ENCODE results near the gene GRAP2. TPM values are rescaled to one million over a fixed set of nuclear protein-coding genes. Genes with fewer than 3 reads are reported as not detected.

The GRAP2 gene
- total and polyA plus RNA-seq, 2 experiments from 2014 or later, result 0.42 TPM; not detected in 1

DNA sequence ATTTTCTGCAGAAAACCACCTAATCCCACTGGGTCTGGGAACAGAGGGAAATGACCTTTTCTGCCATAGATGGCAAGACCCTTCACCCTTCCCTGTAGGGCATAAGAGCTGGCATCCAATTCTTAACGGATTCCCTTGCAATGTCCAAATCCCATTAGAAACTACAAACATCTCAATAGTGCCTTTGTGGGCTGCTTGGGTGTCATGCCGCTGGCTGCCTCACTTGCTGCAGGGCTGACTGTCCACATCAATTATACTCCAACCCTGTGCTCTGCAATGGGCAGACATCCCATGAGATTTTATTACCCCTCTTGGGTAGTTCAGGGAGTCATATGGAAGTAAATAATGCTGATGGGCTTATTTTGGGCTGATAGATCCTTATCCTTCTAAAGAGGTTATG, 7.3 kb downstream of the GRAP2 start (continued):
- TF ChIP-seq ZNF462 (CRISPR knock-in tag; IDR thresholded peaks at IDR 0.05) (no peak), STAT1 (IDR thresholded peaks at IDR 0.05; ENCODE audit: unreplicated experiment) (no peak), NANOG (IDR thresholded peaks at IDR 0.05; ENCODE audit: borderline replicate concordance) (no peak), EZH2phosphoT487 (IDR thresholded peaks at IDR 0.05; ENCODE audit: unreplicated experiment) (no peak)
- TF ChIP-seq, protein P1, sequence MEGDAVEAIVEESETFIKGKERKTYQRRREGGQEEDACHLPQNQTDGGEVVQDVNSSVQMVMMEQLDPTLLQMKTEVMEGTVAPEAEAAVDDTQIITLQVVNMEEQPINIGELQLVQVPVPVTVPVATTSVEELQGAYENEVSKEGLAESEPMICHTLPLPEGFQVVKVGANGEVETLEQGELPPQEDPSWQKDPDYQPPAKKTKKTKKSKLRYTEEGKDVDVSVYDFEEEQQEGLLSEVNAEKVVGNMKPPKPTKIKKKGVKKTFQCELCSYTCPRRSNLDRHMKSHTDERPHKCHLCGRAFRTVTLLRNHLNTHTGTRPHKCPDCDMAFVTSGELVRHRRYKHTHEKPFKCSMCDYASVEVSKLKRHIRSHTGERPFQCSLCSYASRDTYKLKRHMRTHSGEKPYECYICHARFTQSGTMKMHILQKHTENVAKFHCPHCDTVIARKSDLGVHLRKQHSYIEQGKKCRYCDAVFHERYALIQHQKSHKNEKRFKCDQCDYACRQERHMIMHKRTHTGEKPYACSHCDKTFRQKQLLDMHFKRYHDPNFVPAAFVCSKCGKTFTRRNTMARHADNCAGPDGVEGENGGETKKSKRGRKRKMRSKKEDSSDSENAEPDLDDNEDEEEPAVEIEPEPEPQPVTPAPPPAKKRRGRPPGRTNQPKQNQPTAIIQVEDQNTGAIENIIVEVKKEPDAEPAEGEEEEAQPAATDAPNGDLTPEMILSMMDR (conservative IDR thresholded peaks at IDR 0.05; ENCODE audit: low read depth in 2 of 2), result no peak
- TF ChIP-seq, protein P2, sequence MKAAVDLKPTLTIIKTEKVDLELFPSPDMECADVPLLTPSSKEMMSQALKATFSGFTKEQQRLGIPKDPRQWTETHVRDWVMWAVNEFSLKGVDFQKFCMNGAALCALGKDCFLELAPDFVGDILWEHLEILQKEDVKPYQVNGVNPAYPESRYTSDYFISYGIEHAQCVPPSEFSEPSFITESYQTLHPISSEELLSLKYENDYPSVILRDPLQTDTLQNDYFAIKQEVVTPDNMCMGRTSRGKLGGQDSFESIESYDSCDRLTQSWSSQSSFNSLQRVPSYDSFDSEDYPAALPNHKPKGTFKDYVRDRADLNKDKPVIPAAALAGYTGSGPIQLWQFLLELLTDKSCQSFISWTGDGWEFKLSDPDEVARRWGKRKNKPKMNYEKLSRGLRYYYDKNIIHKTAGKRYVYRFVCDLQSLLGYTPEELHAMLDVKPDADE (IDR thresholded peaks at IDR 0.05), result no peak

- H3K4me2 ChIP-seq, result no peak overlapping the region
- peaks cover 6% of the 10 kb centered on the region; the same call in 1 of the 2 replicates for H3K4me1 ChIP-seq (ENCODE audit: insufficient read depth)
- Mint-ChIP-seq H3K4me1 (peaks cover 16% of the 10 kb centered on the region; the same call in 2 of the 3 replicates), H3K4me3 (no peak overlapping the region), H3K27ac (no peak overlapping the region), H3K9me3 (no peaks in the 10 kb centered on the region), H3K36me3 (ENCODE audit: low read depth) (no peaks in the 10 kb centered on the region), H3K27me3 (ENCODE audit: insufficient read depth, low read depth, poor library complexity) (peaks cover 4% of the 10 kb centered on the region)
- no peak overlapping the region for H2AFZ ChIP-seq
- H3F3A ChIP-seq (replicated peaks; ENCODE audit: low read depth), result no peaks in the 10 kb centered on the region
- H3K36me3 ChIP-seq (ENCODE audit: insufficient read depth), result no peaks in the 10 kb centered on the region
- no peak overlapping the region for H3K4me3 ChIP-seq
- H3K79me2 ChIP-seq (replicated peaks; ENCODE audit: insufficient read depth), result no peaks in the 10 kb centered on the region
- DNase-seq (ENCODE audit: low spot score), result no peak
- no peaks in the 10 kb centered on the region for H3K27me3 ChIP-seq (ENCODE audit: insufficient read depth)
- no peak for ATAC-seq
- H3K9me2 ChIP-seq (ENCODE audit: insufficient read depth), result no peaks in the 10 kb centered on the region
- no peaks in the 10 kb centered on the region for H4K20me1 ChIP-seq (replicated peaks; ENCODE audit: insufficient read depth)
- H3K27ac ChIP-seq (ENCODE audit: low read depth), result no peak overlapping the region
- TF ChIP-seq, protein P3, sequence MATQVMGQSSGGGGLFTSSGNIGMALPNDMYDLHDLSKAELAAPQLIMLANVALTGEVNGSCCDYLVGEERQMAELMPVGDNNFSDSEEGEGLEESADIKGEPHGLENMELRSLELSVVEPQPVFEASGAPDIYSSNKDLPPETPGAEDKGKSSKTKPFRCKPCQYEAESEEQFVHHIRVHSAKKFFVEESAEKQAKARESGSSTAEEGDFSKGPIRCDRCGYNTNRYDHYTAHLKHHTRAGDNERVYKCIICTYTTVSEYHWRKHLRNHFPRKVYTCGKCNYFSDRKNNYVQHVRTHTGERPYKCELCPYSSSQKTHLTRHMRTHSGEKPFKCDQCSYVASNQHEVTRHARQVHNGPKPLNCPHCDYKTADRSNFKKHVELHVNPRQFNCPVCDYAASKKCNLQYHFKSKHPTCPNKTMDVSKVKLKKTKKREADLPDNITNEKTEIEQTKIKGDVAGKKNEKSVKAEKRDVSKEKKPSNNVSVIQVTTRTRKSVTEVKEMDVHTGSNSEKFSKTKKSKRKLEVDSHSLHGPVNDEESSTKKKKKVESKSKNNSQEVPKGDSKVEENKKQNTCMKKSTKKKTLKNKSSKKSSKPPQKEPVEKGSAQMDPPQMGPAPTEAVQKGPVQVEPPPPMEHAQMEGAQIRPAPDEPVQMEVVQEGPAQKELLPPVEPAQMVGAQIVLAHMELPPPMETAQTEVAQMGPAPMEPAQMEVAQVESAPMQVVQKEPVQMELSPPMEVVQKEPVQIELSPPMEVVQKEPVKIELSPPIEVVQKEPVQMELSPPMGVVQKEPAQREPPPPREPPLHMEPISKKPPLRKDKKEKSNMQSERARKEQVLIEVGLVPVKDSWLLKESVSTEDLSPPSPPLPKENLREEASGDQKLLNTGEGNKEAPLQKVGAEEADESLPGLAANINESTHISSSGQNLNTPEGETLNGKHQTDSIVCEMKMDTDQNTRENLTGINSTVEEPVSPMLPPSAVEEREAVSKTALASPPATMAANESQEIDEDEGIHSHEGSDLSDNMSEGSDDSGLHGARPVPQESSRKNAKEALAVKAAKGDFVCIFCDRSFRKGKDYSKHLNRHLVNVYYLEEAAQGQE (IDR thresholded peaks at IDR 0.05; ENCODE audit: unreplicated experiment), result no peak
- TF ChIP-seq ZNF114 (CRISPR knock-in tag; IDR thresholded peaks at IDR 0.05), result no peak
- TF ChIP-seq, protein P2 (IDR thresholded peaks at IDR 0.05), result no peak
- no peak for TF ChIP-seq ZNF331 (CRISPR knock-in tag; IDR thresholded peaks at IDR 0.05; ENCODE audit: low read depth)
- TF ChIP-seq POLR2AphosphoS5 (IDR thresholded peaks at IDR 0.05; ENCODE audit: low read depth), result no peak
- no peak for TF ChIP-seq EZH2phosphoT487 (IDR thresholded peaks at IDR 0.05; ENCODE audit: unreplicated experiment)
- TF ChIP-seq EZH2 (IDR thresholded peaks at IDR 0.05; ENCODE audit: low read depth, unreplicated experiment), result no peak
- no peak for TF ChIP-seq NANOG (IDR thresholded peaks at IDR 0.05; ENCODE audit: borderline replicate concordance)
Measured at GRCh38 chr22:39908737-39909136, 7.9 kb downstream of the GRAP2 start.
